ENCODE data around the gene SDE2.

Gene SDE2

DNA sequence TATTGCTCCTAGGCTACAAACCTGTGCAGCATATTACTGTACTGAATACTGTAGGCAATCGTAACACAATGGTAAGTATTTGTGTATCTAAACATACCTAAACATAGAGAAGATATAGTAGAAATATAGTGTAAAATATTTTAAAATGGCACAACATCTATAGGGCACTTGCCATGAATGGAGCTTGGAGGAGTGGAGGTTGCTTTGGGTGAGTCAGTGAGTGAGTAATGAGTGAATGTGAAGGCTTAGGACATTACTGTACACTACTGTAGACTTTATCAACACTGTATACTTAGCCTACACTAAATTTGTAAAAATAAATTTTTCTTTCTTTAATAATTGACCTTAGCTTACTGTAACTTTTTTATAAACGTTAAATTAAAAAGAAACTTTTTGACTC, 66.1 kb downstream of the SDE2 start:
- Histone ChIP-seq H3K79me2 (ENCODE audit: insufficient read depth, low read length) (no peaks in the 10 kb centered on the region), H3F3A (ENCODE audit: insufficient read depth) (no peaks in the 10 kb centered on the region), H3K4me2 (ENCODE audit: low read depth, low read length, poor library complexity, severe bottlenecking) (no peak overlapping the region), H3K27me3 (ENCODE audit: low read length) (no peaks in the 10 kb centered on the region), H3K9me2 (replicated peaks; ENCODE audit: insufficient read depth, low read length) (no peaks in the 10 kb centered on the region), H3K27ac (ENCODE audit: low read depth, low read length) (no peak overlapping the region), H3K4me3 (ENCODE audit: insufficient read depth, low read length, poor library complexity, severe bottlenecking) (no peak overlapping the region), H3K9me3 (ENCODE audit: insufficient read depth, low read length) (no peaks in the 10 kb centered on the region), H3K9ac (ENCODE audit: low read length) (no peak overlapping the region), H4K20me1 (ENCODE audit: low read depth, low read length) (no peaks in the 10 kb centered on the region), H2AFZ (ENCODE audit: low read depth, low read length, severe bottlenecking) (no peak overlapping the region), H3K36me3 (ENCODE audit: low read length) (no peaks in the 10 kb centered on the region)
- TF ChIP-seq EZH2phosphoT487 (conservative IDR thresholded peaks at IDR 0.05; ENCODE audit: low read length), result no peak
- TF ChIP-seq, protein P1, sequence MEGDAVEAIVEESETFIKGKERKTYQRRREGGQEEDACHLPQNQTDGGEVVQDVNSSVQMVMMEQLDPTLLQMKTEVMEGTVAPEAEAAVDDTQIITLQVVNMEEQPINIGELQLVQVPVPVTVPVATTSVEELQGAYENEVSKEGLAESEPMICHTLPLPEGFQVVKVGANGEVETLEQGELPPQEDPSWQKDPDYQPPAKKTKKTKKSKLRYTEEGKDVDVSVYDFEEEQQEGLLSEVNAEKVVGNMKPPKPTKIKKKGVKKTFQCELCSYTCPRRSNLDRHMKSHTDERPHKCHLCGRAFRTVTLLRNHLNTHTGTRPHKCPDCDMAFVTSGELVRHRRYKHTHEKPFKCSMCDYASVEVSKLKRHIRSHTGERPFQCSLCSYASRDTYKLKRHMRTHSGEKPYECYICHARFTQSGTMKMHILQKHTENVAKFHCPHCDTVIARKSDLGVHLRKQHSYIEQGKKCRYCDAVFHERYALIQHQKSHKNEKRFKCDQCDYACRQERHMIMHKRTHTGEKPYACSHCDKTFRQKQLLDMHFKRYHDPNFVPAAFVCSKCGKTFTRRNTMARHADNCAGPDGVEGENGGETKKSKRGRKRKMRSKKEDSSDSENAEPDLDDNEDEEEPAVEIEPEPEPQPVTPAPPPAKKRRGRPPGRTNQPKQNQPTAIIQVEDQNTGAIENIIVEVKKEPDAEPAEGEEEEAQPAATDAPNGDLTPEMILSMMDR (IDR thresholded peaks at IDR 0.05; ENCODE audit: insufficient read depth, low read length, poor library complexity, severe bottlenecking), result no peak
